HL-60 (cell line): ENCODE data around the gene TOP3A.

ENCODE experiments used
- DNase-seq, 2 experiments: peaks; one replicate each; pipeline ENCODE4 v3.0.0-alpha.2; 2010 to 2020; ENCODE audit warnings: low read depth in 1 of 2, low spot score in 1 of 2
- H3K27ac ChIP-seq: fragments of 250-450 bp; sonication (Bioruptor Pico); replicated peaks from 2 replicates; pipeline ENCODE4 v1.5.1; 2020; ENCODE audit warnings: mild to moderate bottlenecking, moderate library complexity
- H3K27me3 ChIP-seq: fragments of 250-450 bp; sonication (Bioruptor Pico); 2 replicates; pipeline ENCODE4 v1.5.1; 2021; ENCODE audit warnings: mild to moderate bottlenecking, moderate library complexity; ENCODE audit not compliant: insufficient read depth, poor library complexity, severe bottlenecking
- H3K4me3 ChIP-seq: replicated peaks from 2 replicates; pipeline ENCODE4 v1.5.1; 2011; ENCODE audit warnings: mild to moderate bottlenecking, control low read depth, low read length; ENCODE audit not compliant: insufficient read depth
- GABPA ChIP-seq: IDR thresholded peaks from 2 replicates; pipeline ENCODE4 v1.6.1; 2012; ENCODE audit warnings: low read depth
- POLR2AphosphoS5 ChIP-seq: IDR thresholded peaks from 2 replicates; pipeline ENCODE4 v1.6.1; 2012; ENCODE audit warnings: low read depth
- REST ChIP-seq: IDR thresholded peaks from 2 replicates; pipeline ENCODE4 v1.6.1; 2012; ENCODE audit warnings: low read depth; ENCODE audit not compliant: insufficient replicate concordance
- SPI1 ChIP-seq: IDR thresholded peaks from 2 replicates; pipeline ENCODE4 v1.6.1; 2012; ENCODE audit warnings: low read depth, mild to moderate bottlenecking, borderline replicate concordance
- TF ChIP-seq, protein P1 (sequence below): IDR thresholded peaks from one replicate; pipeline ENCODE4 v1.5.1; 2011; ENCODE audit warnings: low read length, control low read depth, inconsistent platforms; ENCODE audit not compliant: insufficient read depth

Gene TOP3A

DNA sequence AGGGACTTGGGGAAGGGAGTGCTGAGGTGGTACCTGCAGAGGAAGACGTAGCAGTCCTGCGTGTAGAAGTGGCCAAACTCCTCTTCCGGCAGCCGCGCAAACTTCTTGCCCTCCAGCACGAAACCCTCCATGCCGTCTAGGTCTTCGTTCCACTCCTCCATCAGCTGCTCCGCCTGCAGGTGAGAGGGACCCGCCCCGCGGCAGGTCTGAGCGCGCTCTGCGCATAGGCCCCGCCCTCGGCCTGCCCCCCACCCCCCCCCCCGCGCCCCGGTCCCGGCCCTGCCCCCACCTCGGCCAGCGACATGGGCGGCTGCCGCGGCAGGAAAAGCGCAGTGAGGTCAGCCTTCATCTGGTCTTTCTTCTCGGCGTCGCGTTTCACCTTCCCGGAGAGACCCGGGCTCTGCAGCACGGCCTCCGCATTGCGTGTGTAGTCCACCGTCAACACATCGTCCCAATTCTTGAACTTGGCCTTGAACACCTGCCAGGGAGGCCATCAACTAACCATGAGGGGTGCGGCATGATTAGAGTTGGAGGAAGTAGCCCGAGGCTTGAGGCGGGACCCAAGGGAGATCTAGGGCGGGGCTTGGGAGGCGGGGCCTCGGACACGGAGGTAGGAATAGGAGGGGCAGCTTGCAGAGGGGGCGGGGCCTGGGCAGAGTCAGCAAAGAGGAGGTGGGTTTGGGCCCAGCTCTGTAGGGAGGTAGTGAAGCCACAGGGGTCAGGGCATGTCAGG is 67.7 kb downstream of the TOP3A start:
- DNase-seq = peak in 1 of 2 experiments; percentile 36
- Histone ChIP-seq H3K4me3 (no peak overlapping the region), H3K27me3 (no peaks in the 10 kb centered on the region), H3K27ac (no peak overlapping the region)
- TF ChIP-seq SPI1 = no peak
- TF ChIP-seq REST = no peak
- no peak for TF ChIP-seq POLR2AphosphoS5
- TF ChIP-seq, protein P1, sequence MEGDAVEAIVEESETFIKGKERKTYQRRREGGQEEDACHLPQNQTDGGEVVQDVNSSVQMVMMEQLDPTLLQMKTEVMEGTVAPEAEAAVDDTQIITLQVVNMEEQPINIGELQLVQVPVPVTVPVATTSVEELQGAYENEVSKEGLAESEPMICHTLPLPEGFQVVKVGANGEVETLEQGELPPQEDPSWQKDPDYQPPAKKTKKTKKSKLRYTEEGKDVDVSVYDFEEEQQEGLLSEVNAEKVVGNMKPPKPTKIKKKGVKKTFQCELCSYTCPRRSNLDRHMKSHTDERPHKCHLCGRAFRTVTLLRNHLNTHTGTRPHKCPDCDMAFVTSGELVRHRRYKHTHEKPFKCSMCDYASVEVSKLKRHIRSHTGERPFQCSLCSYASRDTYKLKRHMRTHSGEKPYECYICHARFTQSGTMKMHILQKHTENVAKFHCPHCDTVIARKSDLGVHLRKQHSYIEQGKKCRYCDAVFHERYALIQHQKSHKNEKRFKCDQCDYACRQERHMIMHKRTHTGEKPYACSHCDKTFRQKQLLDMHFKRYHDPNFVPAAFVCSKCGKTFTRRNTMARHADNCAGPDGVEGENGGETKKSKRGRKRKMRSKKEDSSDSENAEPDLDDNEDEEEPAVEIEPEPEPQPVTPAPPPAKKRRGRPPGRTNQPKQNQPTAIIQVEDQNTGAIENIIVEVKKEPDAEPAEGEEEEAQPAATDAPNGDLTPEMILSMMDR = no peak
- no peak for TF ChIP-seq GABPA

GRCh38 chr17:18246109-18246725 is 68.6 kb downstream of the TOP3A start:
- TF ChIP-seq GABPA (no peak), SPI1 (no peak), POLR2AphosphoS5 (no peak), REST (no peak)
- TF ChIP-seq, protein P1 = no peak
- no peak for DNase-seq
- no peaks in the 10 kb centered on the region for H3K27me3 ChIP-seq
- no peak overlapping the region for H3K27ac ChIP-seq
- H3K4me3 ChIP-seq = no peak overlapping the region

- H3K27me3 ChIP-seq = no peaks in the 10 kb centered on the region
These were observed 69.6 kb downstream of the TOP3A start for GRCh38 chr17:18245038-18245776.

More at GRCh38 chr17:18245038-18245776, 69.6 kb downstream of the TOP3A start:
- DNase-seq = no peak
- TF ChIP-seq GABPA = no peak
- no peak for TF ChIP-seq REST
- TF ChIP-seq, protein P1 = no peak
- no peak for TF ChIP-seq POLR2AphosphoS5
- no peak for TF ChIP-seq SPI1
- Histone ChIP-seq H3K27ac (no peak overlapping the region), H3K4me3 (no peak overlapping the region)
